GM21390 (cell line): ENCODE results near the gene SERPINI2.
"Not testable (repeated sequence)": the region's sequence is repeated elsewhere in the genome, so short reads cannot be mapped to it uniquely, and the experiment has no call there.

ENCODE experiments used
- ATAC-seq: cut with Tn5 transposase; IDR thresholded peaks from one replicate; pipeline ENCODE4 v1.9.1; 2021; ENCODE audit not compliant: unreplicated experiment

SERPINI2 gene

DNA sequence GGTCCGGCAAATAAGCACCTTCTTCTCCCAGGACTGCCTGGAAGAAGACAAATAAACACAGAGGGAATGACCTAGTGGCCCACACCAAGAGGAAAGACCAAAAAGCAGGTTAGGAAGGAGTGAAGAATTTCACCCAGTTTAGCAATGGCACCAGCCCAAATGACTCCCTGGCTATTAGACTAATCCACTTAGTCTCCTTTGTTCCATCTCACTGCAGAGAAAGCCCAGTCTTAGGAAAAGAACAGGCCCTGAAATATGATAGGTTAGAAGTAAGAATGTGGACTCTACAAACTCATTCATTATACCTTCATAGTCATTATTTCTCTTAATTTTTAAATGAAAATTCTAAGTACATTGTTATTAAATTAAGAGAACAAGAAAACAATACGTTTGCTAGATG lies 23.2 kb downstream of the SERPINI2 start:
- no peak for ATAC-seq

DNA sequence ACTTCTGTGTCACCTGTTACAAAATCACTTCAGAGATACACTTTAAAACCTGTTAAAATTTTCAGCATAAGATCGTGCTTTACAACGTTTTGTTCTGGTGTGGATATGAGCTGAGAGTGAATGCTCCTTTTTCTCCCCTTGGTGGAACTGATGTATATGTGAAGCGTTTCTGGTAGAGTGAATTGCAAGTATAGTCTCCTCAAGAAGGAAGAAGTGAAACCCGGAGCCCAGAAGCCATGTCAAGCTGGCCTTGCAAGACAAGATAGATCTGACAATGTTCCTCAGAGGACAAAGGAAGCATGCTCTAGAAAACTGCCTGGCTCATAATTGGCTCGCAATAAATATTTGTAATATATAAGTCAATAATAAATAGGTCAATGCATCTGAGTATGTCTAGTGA lies 23.6 kb downstream of the SERPINI2 start:
- peak; percentile 50 for ATAC-seq

- no peak for ATAC-seq
Measured at GRCh38 chr3:167445491-167445890, 28.4 kb downstream of the SERPINI2 start.

GRCh38 chr3:167441256-167441655 lies 32.6 kb downstream of the SERPINI2 start:
- no peak for ATAC-seq

- no peak for ATAC-seq
Measured at GRCh38 chr3:167437428-167438139, 36.3 kb downstream of the SERPINI2 start.

- ATAC-seq, result not testable (repeated sequence)
Measured at GRCh38 chr3:167426962-167427361, 46.9 kb downstream of the SERPINI2 start.

DNA sequence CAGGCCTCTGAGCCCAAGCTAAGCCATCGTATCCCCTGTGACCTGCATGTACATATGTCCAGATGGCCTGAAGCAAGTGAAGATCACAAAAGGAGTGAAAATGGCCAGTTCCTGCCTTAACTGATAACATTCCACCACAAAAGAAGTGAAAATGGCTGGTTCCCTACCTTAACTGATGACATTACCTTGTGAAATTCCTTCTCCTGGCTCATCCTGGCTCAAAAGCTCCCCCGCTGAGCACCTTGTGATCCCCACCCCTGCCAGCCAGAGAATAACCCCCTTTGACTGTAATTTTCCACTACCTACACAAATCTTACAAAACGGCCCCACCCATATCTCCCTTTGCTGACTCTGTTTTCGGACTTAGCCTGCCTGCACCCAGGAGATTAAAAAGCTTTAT lies 51.4 kb downstream of the SERPINI2 start:
- ATAC-seq, result not testable (repeated sequence)

GRCh38 chr3:167409611-167410010 lies 64.2 kb downstream of the SERPINI2 start:
- ATAC-seq, result no peak

- ATAC-seq, result peak; percentile 53
Measured at GRCh38 chr3:167406876-167407492, 66.9 kb downstream of the SERPINI2 start.

GRCh38 chr3:167397826-167398225 lies 76.0 kb downstream of the SERPINI2 start:
- no peak for ATAC-seq

- ATAC-seq, result no peak
Measured at GRCh38 chr3:167396075-167396474, 77.8 kb downstream of the SERPINI2 start.

- no peak for ATAC-seq
Measured at GRCh38 chr3:167394003-167394402, 79.8 kb downstream of the SERPINI2 start.
